ENCODE results near the gene KLC3.

- TF ChIP-seq CTCF (IDR thresholded peaks at IDR 0.05) (no peak), POLR2AphosphoS5 (IDR thresholded peaks at IDR 0.05; ENCODE audit: low read depth, low read length) (no peak), REST (IDR thresholded peaks at IDR 0.05; ENCODE audit: insufficient read depth in 1 of 2, low read depth in 2 of 2, low read length in 1 of 2) (no peak), TCF7L2 (IDR thresholded peaks at IDR 0.05; ENCODE audit: low read depth, low read length) (no peak)
Observed at GRCh38 chr19:45327404-45328143, 13.0 kb upstream of the KLC3 start.

All from Panc1 (cell line).